Colonic mucosa (tissue), 4 donors: ENCODE data around the gene MRM2. TPM values are rescaled to one million over a fixed set of nuclear protein-coding genes. Genes with fewer than 3 reads are reported as not detected.

Experiments
- DNase-seq: peaks from one replicate; pipeline ENCODE4 v3.0.0-alpha.2; 2020
- H3K27ac ChIP-seq: fragments of 200-600 bp; one replicate; pipeline ENCODE4 v1.8.0; 2021
- H3K27me3 ChIP-seq: fragments of 200-600 bp; one replicate; pipeline ENCODE4 v1.8.0; 2021
- H3K36me3 ChIP-seq: fragments of 200-600 bp; one replicate; pipeline ENCODE4 v1.8.0; 2021
- H3K4me1 ChIP-seq: fragments of 200-600 bp; one replicate; pipeline ENCODE4 v1.8.0; 2021; ENCODE audit warnings: mild to moderate bottlenecking
- H3K4me3 ChIP-seq: fragments of 200-600 bp; one replicate; pipeline ENCODE4 v1.8.0; 2021
- H3K9ac ChIP-seq, 2 donors: one replicate each; pipeline ENCODE4 v1.7.0; 2013; ENCODE audit warnings: control low read depth in 2 of 2, low read depth in 2 of 2, low read length in 2 of 2
- H3K9me3 ChIP-seq: fragments of 200-600 bp; one replicate; pipeline ENCODE4 v1.8.0; 2021
- intact Hi-C: fragments of 100-400 bp; cut with DNase I; formaldehyde crosslinking; loops from one replicate; pipeline ENCODE4 v1.14.1; 2022
- total RNA-seq, 2 donors: library from RNA; stranded (reverse); fragmentation: NEBNext Ultra II Directional in 1 of 2; extraction: Animal tissue kit (Norgen Biotek cat#: 25700) in 1 of 2; gene quantifications; one replicate each; pipeline ENCODE4 v1.2.1, GENCODE V29; 2021
- TF ChIP-seq, protein P1 (sequence below): fragments of 200-600 bp; IDR thresholded peaks from one replicate; pipeline ENCODE4 v1.8.0; 2022; ENCODE audit warnings: antibody characterized with exemption, mild to moderate bottlenecking
- donor health status: healthy.
- donor health status: DM: no; HTN: no; CAD: no.
- donor health status: DM: no; HTN: no; CAD: no.

The MRM2 gene
- total RNA-seq, 2 donors from 2014 or later = 17.3 to 27.0 TPM

DNA sequence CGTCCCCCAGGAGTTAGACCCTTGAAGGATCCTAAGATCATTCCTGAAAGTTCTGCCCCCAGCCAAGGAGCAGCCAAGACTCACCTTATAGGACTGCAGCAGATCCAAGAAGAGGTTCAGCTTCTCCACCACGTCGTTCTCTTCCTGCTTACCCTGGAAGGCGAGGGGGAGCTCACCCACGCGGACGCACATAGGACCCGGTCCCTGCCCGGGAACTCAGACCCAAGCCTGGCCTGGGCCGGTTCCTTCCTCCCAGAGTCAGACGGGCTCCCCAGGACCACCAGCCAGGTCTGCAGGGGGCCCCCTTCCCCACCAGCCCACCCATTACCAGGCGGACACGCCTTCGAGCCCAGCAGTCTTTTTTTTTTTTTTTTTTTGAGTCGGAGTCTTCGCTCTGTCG is 15.6 kb upstream of the MRM2 start:
- no peak overlapping the region for H3K9ac ChIP-seq
- intact Hi-C loops = no loop called here
- no peaks in the 10 kb centered on the region for H3K27me3 ChIP-seq
- no peak for DNase-seq
- H3K4me3 ChIP-seq = no peak overlapping the region
- TF ChIP-seq, protein P1, sequence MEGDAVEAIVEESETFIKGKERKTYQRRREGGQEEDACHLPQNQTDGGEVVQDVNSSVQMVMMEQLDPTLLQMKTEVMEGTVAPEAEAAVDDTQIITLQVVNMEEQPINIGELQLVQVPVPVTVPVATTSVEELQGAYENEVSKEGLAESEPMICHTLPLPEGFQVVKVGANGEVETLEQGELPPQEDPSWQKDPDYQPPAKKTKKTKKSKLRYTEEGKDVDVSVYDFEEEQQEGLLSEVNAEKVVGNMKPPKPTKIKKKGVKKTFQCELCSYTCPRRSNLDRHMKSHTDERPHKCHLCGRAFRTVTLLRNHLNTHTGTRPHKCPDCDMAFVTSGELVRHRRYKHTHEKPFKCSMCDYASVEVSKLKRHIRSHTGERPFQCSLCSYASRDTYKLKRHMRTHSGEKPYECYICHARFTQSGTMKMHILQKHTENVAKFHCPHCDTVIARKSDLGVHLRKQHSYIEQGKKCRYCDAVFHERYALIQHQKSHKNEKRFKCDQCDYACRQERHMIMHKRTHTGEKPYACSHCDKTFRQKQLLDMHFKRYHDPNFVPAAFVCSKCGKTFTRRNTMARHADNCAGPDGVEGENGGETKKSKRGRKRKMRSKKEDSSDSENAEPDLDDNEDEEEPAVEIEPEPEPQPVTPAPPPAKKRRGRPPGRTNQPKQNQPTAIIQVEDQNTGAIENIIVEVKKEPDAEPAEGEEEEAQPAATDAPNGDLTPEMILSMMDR = no peak
- no peak overlapping the region for H3K27ac ChIP-seq
- H3K9me3 ChIP-seq = no peaks in the 10 kb centered on the region
- no peaks in the 10 kb centered on the region for H3K4me1 ChIP-seq
- H3K36me3 ChIP-seq = no peaks in the 10 kb centered on the region

DNA sequence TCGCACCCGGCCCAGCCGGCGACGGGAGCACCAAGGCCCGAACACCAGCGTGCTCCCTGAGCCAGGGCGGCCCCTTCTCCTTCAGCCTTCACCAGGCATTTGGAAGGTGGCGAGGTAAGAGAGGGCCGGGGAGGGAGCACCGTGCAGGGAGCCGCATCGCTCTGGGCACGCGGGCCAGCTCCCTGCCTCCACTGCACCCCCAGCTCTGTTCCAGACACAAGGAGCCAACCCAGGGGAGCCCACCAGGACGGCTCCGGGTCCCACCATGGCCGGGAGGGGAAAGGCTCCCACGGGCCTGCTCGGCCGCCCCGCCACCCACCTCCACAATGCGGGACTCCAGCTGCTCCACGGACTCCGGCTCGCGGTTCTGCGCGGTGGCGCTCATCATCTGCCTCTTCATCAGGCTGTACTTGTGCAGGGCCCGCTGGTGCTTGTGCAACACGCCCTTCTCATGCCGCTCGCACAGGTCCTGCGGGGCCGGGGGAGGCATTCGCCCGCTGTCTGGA is 15.1 kb upstream of the MRM2 start:
- Histone ChIP-seq H3K4me1 (no peaks in the 10 kb centered on the region), H3K9me3 (no peaks in the 10 kb centered on the region), H3K9ac (no peak overlapping the region), H3K27me3 (no peaks in the 10 kb centered on the region), H3K4me3 (no peak overlapping the region), H3K36me3 (no peaks in the 10 kb centered on the region), H3K27ac (no peak overlapping the region)
- TF ChIP-seq, protein P1 = no peak
- no peak for DNase-seq
- intact Hi-C loops = no loop called here

DNA sequence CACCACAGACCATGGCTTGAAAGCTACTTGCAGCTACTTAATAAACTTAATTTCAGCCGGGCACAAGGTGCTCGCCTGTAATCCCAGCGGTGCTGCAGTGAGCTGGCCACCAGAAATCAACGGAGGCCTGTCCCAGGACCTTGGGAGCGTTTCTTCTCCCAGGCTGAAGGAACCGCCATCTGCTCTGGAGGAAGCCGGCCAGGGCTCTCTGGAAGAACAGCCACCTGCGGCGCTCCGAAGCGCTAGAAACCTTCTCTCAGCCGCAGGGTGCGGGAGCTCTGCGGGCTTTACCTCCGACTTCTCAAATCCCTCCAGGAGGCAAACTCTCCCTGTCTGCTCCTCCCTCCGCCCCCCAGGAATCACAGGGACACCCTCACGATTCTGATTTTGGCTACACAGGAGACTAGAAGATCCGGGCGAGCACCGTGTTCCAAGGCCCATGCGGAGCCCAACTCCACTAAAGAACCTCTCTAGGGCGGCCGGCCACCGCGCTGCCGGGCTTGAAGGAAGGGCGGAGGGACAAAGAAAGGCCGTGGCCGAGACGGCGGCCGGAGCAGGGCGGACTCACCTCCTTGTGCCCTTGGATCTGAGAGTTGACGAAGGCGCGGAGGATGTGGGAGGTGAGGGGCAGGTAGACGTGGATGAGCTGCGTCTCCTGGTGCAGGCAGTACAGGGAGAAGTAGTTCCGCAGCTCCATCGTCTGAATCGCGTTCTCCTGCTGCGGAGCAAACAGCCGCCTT is 14.5 kb upstream of the MRM2 start:
- intact Hi-C loops = no loop called here
- no peaks in the 10 kb centered on the region for H3K36me3 ChIP-seq
- no peak for DNase-seq
- no peaks in the 10 kb centered on the region for H3K4me1 ChIP-seq
- H3K27me3 ChIP-seq = no peaks in the 10 kb centered on the region
- H3K27ac ChIP-seq = no peak overlapping the region
- no peaks in the 10 kb centered on the region for H3K9me3 ChIP-seq
- TF ChIP-seq, protein P1 = no peak
- H3K4me3 ChIP-seq = no peak overlapping the region
- H3K9ac ChIP-seq = no peak overlapping the region

DNA sequence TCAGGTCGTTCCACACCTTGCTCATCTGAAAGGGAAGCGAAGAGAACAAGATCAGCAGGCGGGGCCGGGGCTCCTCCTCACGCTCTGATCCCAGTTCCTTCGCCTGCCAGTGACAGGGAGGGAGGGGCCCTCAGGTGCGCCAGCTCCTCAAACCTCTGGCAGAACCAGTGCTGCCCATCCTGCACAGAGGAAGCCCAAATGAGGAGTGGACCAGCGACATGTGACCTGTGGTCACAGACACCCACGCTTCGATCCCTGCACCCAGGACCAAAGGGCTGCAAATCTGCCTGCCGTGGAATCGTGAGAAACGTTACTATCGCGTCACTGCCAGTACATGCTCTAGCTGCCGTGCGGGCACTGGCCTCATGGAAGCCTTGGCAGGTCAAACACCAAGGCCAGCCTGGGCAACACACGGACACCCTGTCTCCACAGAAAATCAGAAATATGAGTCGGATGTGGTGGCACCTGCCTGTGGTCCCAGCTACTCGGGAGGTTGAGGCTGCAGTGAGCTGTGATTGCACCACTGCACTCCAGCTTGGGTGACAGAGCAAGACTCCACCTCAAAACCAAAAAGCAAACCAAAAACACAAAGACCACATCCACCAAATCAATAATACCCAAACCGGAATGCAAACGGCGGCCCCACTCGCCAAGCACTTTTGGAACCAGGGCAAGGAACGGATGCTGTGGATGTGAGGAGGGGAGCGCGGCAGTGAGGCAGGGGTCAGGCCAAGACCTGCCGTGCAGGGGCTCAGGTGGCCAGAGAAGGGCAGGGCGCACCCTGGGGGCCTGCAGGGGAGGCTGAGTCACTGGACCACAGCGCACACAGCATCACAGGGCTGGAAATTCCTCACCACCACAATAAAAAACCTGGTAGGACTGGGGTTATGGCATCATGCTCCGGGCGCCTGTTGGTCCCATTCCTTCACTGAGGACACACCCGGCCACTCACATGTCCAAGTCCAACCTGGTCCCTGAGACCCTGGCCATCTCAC is 13.4 kb upstream of the MRM2 start:
- intact Hi-C loops = no loop called here
- Histone ChIP-seq H3K36me3 (no peaks in the 10 kb centered on the region), H3K27me3 (no peaks in the 10 kb centered on the region), H3K27ac (no peak overlapping the region), H3K4me1 (no peaks in the 10 kb centered on the region), H3K4me3 (no peak overlapping the region), H3K9ac (no peak overlapping the region), H3K9me3 (no peaks in the 10 kb centered on the region)
- no peak for DNase-seq
- TF ChIP-seq, protein P1 = no peak

DNA sequence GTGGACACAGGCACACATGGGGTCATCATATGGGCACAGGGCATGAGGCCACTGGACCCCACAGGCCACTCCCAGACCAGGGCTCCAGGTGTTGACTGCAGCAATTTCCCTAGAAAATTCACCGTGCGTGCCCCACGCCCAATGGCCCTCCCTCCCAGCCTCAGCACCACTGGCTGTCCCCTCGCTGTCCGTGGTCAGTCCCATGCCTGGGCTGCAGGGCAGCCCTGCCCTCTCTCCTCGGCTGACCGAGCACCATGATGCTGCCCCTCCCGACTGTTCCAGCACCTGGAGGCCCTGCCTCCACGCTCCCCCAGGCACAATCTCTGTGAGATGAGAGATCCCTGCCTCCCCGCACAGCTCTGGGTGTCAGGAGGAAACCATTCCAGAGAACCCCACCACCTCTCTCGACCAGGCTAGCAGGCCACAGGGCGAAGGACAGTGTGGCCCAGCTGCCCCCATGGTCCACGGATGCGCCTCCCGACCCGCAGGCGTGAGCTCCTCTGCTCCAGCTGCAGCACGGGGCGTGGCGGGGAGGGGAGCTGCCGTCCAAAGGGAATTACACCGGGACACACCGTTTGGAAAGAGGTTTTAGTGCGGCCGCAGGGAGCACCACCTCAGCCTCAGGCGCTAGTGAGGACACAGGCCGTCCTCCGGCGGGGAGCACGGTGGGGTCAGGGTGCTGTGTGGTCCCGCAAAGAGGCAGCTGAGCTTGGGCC is 12.6 kb upstream of the MRM2 start:
- H3K36me3 ChIP-seq = no peaks in the 10 kb centered on the region
- no peak overlapping the region for H3K4me3 ChIP-seq
- DNase-seq = no peak
- H3K27ac ChIP-seq = no peak overlapping the region
- H3K27me3 ChIP-seq = no peaks in the 10 kb centered on the region
- intact Hi-C loops = no loop called here
- TF ChIP-seq, protein P1 = no peak
- H3K4me1 ChIP-seq = no peaks in the 10 kb centered on the region
- H3K9me3 ChIP-seq = no peaks in the 10 kb centered on the region
- no peak overlapping the region for H3K9ac ChIP-seq
